Natural killer cell (primary cell): ENCODE results near the gene GSTA4. TPM values are rescaled to one million over a fixed set of nuclear protein-coding genes. Genes with fewer than 3 reads are reported as not detected.

Experiments
- ATAC-seq, 3 donors: fragments of 150-1000 bp in 2 of 3; fragments of 200-7000 bp in 1 of 3; cut with Tn5 transposase; 1 replicate in 1 of 3; 2 replicates in 2 of 3; pipeline ENCODE4 v1.10.0; 2021; ENCODE audit warnings: mild to moderate bottlenecking in 2 of 3, moderate library complexity in 2 of 3
- DNase-seq, 2 donors: peaks; one replicate each; pipeline versions ENCODE4 v3.0.0 to v3.0.0-alpha.2; 2013 to 2021; ENCODE audit warnings: mixed read lengths in 1 of 2
- H3K27ac ChIP-seq: one replicate; pipeline ENCODE4 v1.5.1; 2013; ENCODE audit warnings: mild to moderate bottlenecking, low read length
- H3K27me3 ChIP-seq: one replicate; pipeline ENCODE4 v1.6.1; 2013; ENCODE audit warnings: low read length; ENCODE audit not compliant: control insufficient read depth, insufficient read depth
- H3K36me3 ChIP-seq: one replicate; pipeline ENCODE4 v1.6.1; 2013; ENCODE audit warnings: low read length; ENCODE audit not compliant: control insufficient read depth, insufficient read depth
- H3K4me1 ChIP-seq: one replicate; pipeline ENCODE4 v1.6.1; 2013; ENCODE audit warnings: low read length; ENCODE audit not compliant: control insufficient read depth, insufficient read depth
- H3K4me3 ChIP-seq: one replicate; pipeline ENCODE4 v1.5.1; 2013; ENCODE audit warnings: low read length
- H3K9me3 ChIP-seq: one replicate; pipeline ENCODE4 v1.6.1; 2013; ENCODE audit warnings: low read length; ENCODE audit not compliant: control insufficient read depth, insufficient read depth
- H3K27ac Mint-ChIP-seq, 2 donors: one replicate each; pipeline ENCODE4 v1.8.0; 2022; ENCODE audit warnings: mild to moderate bottlenecking in 2 of 2, mixed read lengths in 2 of 2, moderate library complexity in 1 of 2
- H3K27me3 Mint-ChIP-seq, 2 donors: one replicate each; pipeline ENCODE4 v1.8.0; 2022; ENCODE audit warnings: low read depth in 2 of 2, mixed read lengths in 2 of 2
- H3K36me3 Mint-ChIP-seq: one replicate; pipeline ENCODE4 v1.8.0; 2022; ENCODE audit warnings: mixed read lengths
- H3K4me1 Mint-ChIP-seq, 2 donors: one replicate each; pipeline ENCODE4 v1.8.0; 2022; ENCODE audit warnings: mixed read lengths in 2 of 2
- H3K4me3 Mint-ChIP-seq: one replicate; pipeline ENCODE4 v1.8.0; 2022; ENCODE audit warnings: mild to moderate bottlenecking, moderate library complexity, mixed read lengths
- H3K9me3 Mint-ChIP-seq, 2 donors: one replicate each; pipeline ENCODE4 v1.8.0; 2022; ENCODE audit warnings: mixed read lengths in 2 of 2
- CTCF ChIP-seq: fragments of 200-600 bp; IDR thresholded peaks from one replicate; pipeline ENCODE4 v1.8.0; 2022; ENCODE audit warnings: antibody characterized with exemption
- WGBS: methylation state at CpG from one replicate; pipeline ENCODE4 v1.1.7; 2013; ENCODE audit warnings: missing lambda C conversion rate; ENCODE audit not compliant: insufficient coverage; 5-methylcytosine and 5-hydroxymethylcytosine counted together
- intact Hi-C: fragments of 100-400 bp; cut with micrococcal nuclease; formaldehyde crosslinking; loops from one replicate; pipeline ENCODE4 v1.14.2; 2022
- total RNA-seq, 4 donors: library from RNA; stranded (reverse); fragments of 120-200 nt in 1 of 4; gene quantifications; one replicate each; pipeline versions ENCODE4 v1.2.3 to v1.2.4, GENCODE V29; 2013 to 2022

Gene GSTA4
- total RNA-seq, 3 donors from 2014 or later (not counting 1 experiment from before 2014, with no cell fraction given) = 0.55 to 2.5 (median 1.8) TPM

- TF ChIP-seq CTCF = no peak
- no peak for DNase-seq
- Histone ChIP-seq H3K4me3 (no peak overlapping the region), H3K36me3 (no peaks in the 10 kb centered on the region), H3K4me1 (no peaks in the 10 kb centered on the region), H3K27ac (no peak overlapping the region), H3K9me3 (no peaks in the 10 kb centered on the region), H3K27me3 (no peaks in the 10 kb centered on the region)
- H3K36me3 Mint-ChIP-seq = no peaks in the 10 kb centered on the region
- peaks cover 0 to 9% of the 10 kb centered on the region in 2 donors for H3K4me1 Mint-ChIP-seq
- 80% methylated on average over 7 of the region's 8 CpGs for WGBS
- no peak overlapping the region for H3K4me3 Mint-ChIP-seq
- H3K27ac Mint-ChIP-seq = no peak overlapping the region
- ATAC-seq = no peak
- peaks cover 3 to 9% of the 10 kb centered on the region in 2 donors for H3K27me3 Mint-ChIP-seq
- intact Hi-C loops = no loop called here
- H3K9me3 Mint-ChIP-seq = no peaks in the 10 kb centered on the region
Measured at GRCh38 chr6:52958546-52959255, 36.4 kb downstream of the GSTA4 start.

- DNase-seq (no peak), ATAC-seq (no peak)
- Mint-ChIP-seq H3K27ac (no peak overlapping the region), H3K36me3 (no peaks in the 10 kb centered on the region), H3K27me3 (peaks cover 3 to 9% of the 10 kb centered on the region in 2 donors), H3K4me3 (no peak overlapping the region), H3K4me1 (peaks cover 0 to 9% of the 10 kb centered on the region in 2 donors), H3K9me3 (no peaks in the 10 kb centered on the region)
- no peaks in the 10 kb centered on the region for H3K27me3 ChIP-seq
- H3K36me3 ChIP-seq = no peaks in the 10 kb centered on the region
- no peaks in the 10 kb centered on the region for H3K4me1 ChIP-seq
- H3K27ac ChIP-seq = no peak overlapping the region
- H3K9me3 ChIP-seq = no peaks in the 10 kb centered on the region
- H3K4me3 ChIP-seq = no peak overlapping the region
- no peak for TF ChIP-seq CTCF
- 95% methylated on average over 5 of the region's 7 CpGs for WGBS
- intact Hi-C loops = no loop called here
Measured at GRCh38 chr6:52955871-52956270, 39.2 kb downstream of the GSTA4 start.

DNA sequence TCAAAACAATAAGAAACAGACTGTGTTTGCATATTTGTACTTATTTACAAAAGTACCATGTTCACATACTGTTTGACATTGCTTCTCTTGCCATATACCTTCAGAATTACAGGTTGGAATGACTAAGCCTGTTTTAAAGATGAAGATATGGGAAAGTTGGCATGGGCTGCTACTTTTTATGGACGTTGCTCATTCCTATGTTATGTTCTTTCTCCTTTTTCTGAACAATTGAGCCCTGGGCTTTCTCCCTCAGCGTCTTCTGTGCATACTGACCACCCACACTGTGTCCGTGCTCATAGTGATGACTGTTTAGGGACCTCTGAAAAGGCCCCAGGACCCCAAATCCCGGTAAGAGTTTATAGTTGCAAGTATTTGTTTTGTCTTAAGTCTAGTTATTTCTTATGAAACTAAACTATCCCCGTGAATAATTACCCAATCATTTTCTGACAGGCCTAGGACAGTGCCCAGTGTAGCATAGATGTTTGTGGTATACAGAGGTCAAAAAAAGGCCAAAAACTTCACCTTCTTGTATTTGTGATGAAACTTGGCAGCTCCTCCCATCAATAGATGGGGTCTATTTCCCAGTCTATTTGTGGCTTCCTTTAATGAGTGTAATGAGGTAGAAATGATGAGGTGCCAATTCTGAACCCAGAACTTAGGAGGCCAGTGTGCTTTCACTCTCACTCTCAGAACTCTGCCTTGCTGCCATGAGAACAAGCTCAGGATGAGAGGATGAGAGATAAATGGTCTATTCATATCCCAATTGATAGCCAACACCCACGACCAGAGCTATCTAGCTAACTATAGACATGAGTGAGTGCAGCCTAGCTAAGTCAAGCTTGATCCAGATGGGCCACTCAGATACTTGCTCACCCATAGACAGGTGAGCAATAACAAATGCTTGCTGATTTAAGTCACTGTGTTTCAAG lies 40.9 kb downstream of the GSTA4 start:
- intact Hi-C loops = no loop called here
- H3K4me1 Mint-ChIP-seq = peaks cover 0 to 9% of the 10 kb centered on the region in 2 donors
- TF ChIP-seq CTCF = no peak
- WGBS = 88% methylated on average over 3 of the region's 6 CpGs
- no peaks in the 10 kb centered on the region for H3K9me3 ChIP-seq
- H3K4me3 ChIP-seq = no peak overlapping the region
- H3K27me3 Mint-ChIP-seq = peaks cover 6 to 15% of the 10 kb centered on the region in 2 donors
- H3K4me1 ChIP-seq = no peaks in the 10 kb centered on the region
- H3K27ac ChIP-seq = no peak overlapping the region
- no peak overlapping the region for H3K4me3 Mint-ChIP-seq
- no peaks in the 10 kb centered on the region for H3K36me3 ChIP-seq
- ATAC-seq (no peak), DNase-seq (no peak)
- no peaks in the 10 kb centered on the region for H3K27me3 ChIP-seq
- H3K36me3 Mint-ChIP-seq = no peaks in the 10 kb centered on the region
- no peaks in the 10 kb centered on the region for H3K9me3 Mint-ChIP-seq
- H3K27ac Mint-ChIP-seq = no peak overlapping the region
